Measurements from ENCODE around the gene ACBD5. TPM values are rescaled to one million over a fixed set of nuclear protein-coding genes. Genes with fewer than 3 reads are reported as not detected.

The ACBD5 gene
- total and polyA plus RNA-seq, 4 donors, result 39.5 to 69.2 (median 58.1) TPM

Small RNAs within 50 kb of the gene (small RNA-seq; reads per million reads assigned to genes)
- gene RNU2-24P (ENCODE audit: low replicate concordance) (0.14 reads per million), gene RNU7-12P (ENCODE audit: low replicate concordance) (not detected)

Other genes starting within 250 kb of the ACBD5 start
- gene ANKRD26, start 140.3 kb downstream of the ACBD5 start, total RNA-seq, result 10 to 100 TPM; 17.1 to 27.1 TPM
- 10 to 100 TPM; 12.6 to 13.7 TPM for gene ANKRD26, start 140.3 kb downstream of the ACBD5 start, polyA plus RNA-seq (ENCODE audit: insufficient read length in 2 of 2)
- gene YME1L1, start 86.4 kb downstream of the ACBD5 start, total RNA-seq, result 100 to 1,000 TPM; 109 to 119 TPM
- 10 to 100 TPM; 77.2 to 79.7 TPM for gene YME1L1, start 86.4 kb downstream of the ACBD5 start, polyA plus RNA-seq (ENCODE audit: insufficient read length in 2 of 2)
- 10 to 100 TPM; 10.5 to 12.5 TPM for gene MASTL, start 85.4 kb downstream of the ACBD5 start, total RNA-seq
- gene MASTL, start 85.4 kb downstream of the ACBD5 start, polyA plus RNA-seq (ENCODE audit: insufficient read length in 2 of 2), result 1 to 10 TPM; 6.4 to 7.5 TPM

Data from spinal cord (tissue), 4 donors.